LNCAP (cell line): Measurements from ENCODE around the gene HES6.

Source experiments
- TF ChIP-seq, protein P1 (sequence below): fragments of 450-650 bp; IDR thresholded peaks from 2 replicates; pipeline ENCODE4 v1.5.1; 2017; ENCODE audit warnings: mild to moderate bottlenecking

HES6 gene

DNA sequence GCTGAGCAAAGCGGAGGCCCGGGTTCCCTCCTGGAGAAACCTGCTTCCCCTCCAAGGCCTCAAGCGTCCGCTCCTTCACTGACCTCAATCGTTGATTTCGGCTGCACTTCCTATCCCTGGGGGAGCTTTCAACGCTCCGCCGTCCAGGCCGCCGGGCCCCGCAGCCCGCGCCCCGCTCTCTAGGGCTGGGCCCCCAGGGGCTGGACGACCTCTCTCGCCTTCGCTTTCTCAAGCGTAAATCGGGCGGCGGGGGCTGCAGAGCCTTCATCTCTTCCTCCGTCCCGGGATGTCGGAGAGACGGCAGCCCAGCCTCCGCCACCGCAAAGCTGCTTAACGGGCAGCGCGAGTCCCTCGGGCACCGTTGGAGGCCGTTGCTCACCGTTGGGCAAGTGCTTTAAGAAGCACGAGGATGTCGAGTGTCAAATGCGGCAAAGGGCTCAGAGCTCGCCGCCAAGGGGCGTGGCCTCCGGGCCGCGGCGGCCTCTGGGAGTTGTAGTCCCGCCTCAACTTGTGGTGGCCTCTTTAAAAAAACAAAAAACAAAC lies 8.5 kb downstream of the HES6 start:
- TF ChIP-seq, protein P1, sequence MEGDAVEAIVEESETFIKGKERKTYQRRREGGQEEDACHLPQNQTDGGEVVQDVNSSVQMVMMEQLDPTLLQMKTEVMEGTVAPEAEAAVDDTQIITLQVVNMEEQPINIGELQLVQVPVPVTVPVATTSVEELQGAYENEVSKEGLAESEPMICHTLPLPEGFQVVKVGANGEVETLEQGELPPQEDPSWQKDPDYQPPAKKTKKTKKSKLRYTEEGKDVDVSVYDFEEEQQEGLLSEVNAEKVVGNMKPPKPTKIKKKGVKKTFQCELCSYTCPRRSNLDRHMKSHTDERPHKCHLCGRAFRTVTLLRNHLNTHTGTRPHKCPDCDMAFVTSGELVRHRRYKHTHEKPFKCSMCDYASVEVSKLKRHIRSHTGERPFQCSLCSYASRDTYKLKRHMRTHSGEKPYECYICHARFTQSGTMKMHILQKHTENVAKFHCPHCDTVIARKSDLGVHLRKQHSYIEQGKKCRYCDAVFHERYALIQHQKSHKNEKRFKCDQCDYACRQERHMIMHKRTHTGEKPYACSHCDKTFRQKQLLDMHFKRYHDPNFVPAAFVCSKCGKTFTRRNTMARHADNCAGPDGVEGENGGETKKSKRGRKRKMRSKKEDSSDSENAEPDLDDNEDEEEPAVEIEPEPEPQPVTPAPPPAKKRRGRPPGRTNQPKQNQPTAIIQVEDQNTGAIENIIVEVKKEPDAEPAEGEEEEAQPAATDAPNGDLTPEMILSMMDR, result no peak

DNA sequence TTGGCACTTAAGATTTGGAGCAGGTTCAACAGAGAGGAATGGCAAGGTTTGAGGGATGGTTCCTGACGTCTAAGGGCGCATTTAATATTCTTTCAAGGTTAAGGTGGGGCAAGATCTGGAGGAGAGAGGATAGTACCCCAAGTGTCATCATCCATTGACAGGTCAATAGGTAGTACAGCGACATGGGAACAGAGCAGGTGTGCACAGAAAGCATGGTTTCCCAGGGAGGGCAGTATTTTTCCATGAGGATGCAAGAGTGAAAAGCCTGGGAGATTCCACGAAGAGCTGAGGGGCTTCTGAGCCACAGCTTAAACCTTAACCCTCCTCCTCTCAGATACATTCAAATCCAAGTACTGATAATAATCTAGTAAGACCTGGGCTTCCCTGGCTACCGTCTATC lies 9.1 kb downstream of the HES6 start:
- TF ChIP-seq, protein P1, result no peak

DNA sequence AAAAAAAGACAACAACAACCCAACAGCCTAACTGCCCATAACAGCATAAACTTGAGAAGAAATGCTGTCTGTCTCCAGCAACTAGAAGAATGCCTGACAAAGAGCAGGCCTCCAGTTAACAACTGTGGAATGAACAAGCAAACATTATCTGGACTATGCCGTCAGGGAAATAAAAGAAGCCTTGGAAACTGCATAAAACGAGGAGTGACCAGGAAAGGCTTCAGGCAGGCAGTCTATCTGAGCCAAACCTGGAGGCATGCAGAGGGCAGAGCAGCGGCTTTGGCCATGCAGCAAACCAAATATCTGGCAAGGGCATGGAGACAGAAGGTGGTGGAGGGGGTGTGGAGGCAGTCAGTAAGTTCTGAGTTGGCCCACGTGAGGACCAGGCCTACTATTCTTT lies 11.1 kb downstream of the HES6 start:
- TF ChIP-seq, protein P1, result no peak

DNA sequence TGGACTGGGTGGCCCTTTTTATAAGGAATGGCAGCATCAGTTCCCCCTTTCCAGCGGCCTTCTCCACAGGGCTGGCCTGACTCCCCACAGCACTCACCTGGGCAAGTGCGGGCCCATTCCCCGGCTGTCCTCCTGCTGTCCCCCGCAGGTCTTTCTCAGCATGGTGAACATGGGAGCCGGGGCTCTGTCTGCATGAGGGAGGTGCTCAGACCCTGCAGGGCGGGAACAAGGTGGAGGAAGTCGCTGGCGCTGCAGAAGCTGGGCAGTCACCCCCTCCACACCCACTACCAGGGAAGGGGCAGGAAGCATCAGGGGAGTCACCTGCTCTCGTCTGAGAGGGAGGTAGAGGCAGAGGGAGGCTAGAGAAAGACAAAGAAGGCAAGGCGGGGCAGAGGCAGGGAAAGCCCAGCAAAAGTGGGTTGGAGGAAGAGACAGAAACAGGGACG lies 12.2 kb downstream of the HES6 start:
- TF ChIP-seq, protein P1, result no peak

DNA sequence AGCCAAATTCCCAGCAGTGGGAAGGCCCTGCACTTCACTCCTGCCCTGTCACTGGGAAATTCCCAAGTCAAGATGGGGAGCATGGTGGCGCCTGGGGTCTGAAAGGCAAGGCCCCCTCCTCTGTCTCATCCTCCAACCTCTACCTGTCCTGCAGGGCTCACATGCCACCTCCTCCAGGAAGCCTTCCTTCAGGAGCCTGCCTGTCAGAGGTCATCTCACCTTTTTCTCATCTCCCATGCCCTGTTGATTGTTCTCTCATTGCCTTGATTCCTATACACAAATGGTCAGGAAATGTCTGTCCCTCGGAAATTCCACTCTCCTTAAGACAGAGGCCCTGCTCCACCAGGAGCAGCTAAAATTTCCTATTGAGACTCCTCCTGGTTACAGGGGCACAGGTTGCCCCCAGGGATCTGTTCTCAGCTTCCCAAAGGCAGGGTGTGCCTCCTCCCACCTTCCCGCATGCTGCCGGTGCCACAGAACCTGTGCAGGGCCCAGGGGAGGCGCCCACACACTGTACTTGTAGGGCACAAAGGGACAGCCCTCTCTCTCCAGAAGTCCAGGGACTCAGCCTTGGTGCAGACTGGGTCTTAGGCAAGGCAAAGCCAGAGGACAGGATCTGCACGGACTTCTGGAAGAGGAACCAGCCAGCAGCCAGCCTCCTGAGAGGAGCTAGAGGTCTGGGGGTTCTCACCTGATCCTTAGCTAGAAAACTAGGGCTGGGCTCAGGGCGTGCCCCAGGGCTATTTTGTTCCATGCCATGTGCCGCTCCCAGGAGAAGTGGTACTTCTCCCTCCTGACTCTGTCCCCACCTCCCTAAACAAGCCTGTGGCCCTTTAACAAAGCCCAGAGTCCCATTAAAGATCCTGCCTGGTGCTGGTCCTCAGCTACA lies 12.9 kb downstream of the HES6 start:
- TF ChIP-seq, protein P1, result no peak

DNA sequence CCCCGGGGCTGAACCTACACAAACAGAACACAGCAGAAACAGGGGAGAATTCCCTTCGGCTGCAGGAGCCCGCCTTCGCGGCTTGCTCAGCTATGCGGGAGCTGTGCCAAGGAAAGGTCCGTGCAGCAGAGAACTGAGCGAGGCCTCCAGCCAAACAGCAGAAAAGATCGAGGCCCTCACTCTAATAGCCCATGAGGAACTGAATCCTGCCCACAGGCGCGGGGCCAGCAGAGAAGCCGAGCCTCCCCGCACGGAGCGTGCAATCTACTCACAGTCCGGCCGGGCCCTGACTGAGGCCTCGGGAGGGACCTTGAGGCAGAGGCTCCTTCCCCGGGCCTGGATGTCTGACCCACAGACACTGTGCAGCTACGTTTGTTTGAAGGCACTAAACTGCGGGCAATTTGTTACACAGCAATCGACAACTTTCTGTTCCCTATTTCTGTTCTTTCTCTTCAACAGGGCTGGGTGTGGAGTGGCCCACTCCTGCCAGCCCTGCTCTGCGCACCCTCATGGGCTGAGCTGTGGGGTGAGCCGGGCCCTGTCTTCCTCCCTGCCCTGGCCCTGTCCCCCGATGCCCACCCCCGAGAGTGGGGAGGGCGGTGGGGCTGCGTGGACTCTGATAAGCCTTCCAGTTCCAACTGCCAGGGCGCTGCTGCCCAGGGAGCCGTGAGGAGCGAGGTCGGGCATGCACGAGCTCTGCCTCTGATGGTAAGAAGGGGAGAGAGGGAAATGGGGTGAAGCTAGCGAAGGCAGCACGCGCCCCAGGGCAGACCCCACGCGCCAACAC lies 13.7 kb downstream of the HES6 start:
- TF ChIP-seq, protein P1, result no peak

DNA sequence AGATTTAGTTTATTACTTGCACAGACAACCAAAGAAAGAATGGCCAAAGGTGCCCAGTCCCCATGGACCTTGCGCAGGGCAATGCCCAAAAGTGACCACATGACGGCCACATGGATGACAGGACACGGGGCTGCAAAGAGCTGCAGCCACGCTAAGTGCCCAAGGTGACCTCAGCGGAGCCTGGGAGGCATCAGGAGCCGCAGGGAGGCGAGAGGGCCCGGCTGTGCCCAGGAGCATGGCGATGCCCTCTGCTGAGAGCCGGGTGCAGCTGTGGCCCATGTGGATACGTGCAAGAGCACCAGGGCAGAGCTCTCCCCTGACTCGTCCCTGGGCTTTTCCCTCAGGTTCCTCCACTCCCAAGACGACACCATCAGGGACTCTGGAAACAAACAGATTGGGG lies 14.7 kb downstream of the HES6 start:
- TF ChIP-seq, protein P1, result no peak
